SU-DHL-6 (cell line): Measurements from ENCODE around the gene LRRC14B.
"Not testable (repeated sequence)": the region's sequence is repeated elsewhere in the genome, so short reads cannot be mapped to it uniquely, and the experiment has no call there.

Source experiments
- H2AFZ ChIP-seq: fragments of 200-600 bp; sonication (generic); 2 replicates; pipeline ENCODE4 v1.6.1; 2014; ENCODE audit warnings: low read depth, mild to moderate bottlenecking, moderate library complexity, mixed read lengths, antibody characterized with exemption, low read length; ENCODE audit not compliant: severe bottlenecking
- H3F3A ChIP-seq: fragments of 200-600 bp; shearing (Covaris generic); 2 replicates; pipeline ENCODE4 v1.6.0; 2016; ENCODE audit warnings: antibody characterized with exemption, mild to moderate bottlenecking; ENCODE audit not compliant: insufficient read depth
- H3K27ac ChIP-seq: fragments of 200-600 bp; sonication (generic); 2 replicates; pipeline ENCODE4 v1.5.1; 2016; ENCODE audit warnings: low read depth, mild to moderate bottlenecking, low read length, moderate library complexity, mixed read lengths
- H3K27me3 ChIP-seq: fragments of 200-600 bp; sonication (generic), shearing (Covaris generic); 2 replicates; pipeline ENCODE4 v1.6.0; 2014; ENCODE audit warnings: mild to moderate bottlenecking, low read length
- H3K36me3 ChIP-seq: fragments of 200-600 bp; sonication (generic); 2 replicates; pipeline ENCODE4 v1.6.1; 2014; ENCODE audit warnings: mild to moderate bottlenecking, low read length, mixed read lengths
- H3K4me2 ChIP-seq: fragments of 300-600, 200-600 bp; shearing (Covaris generic), sonication (generic); 2 replicates; pipeline ENCODE4 v1.6.0; 2014; ENCODE audit warnings: low read length, low read depth, mild to moderate bottlenecking; ENCODE audit not compliant: poor library complexity, severe bottlenecking
- H3K4me3 ChIP-seq: fragments of 200-600 bp; sonication (generic); 2 replicates; pipeline ENCODE4 v1.5.1; 2014; ENCODE audit warnings: antibody characterized with exemption, low read length, mild to moderate bottlenecking, mixed read lengths; ENCODE audit not compliant: insufficient read depth, poor library complexity, severe bottlenecking
- H3K79me2 ChIP-seq: fragments of 200-600 bp; sonication (generic); 2 replicates; pipeline ENCODE4 v1.6.1; 2014; ENCODE audit warnings: mild to moderate bottlenecking, low read length, moderate library complexity; ENCODE audit not compliant: insufficient read depth
- H3K9ac ChIP-seq: fragments of 200-600 bp; sonication (generic); 2 replicates; pipeline ENCODE4 v1.7.0; 2014; ENCODE audit warnings: mild to moderate bottlenecking, low read length
- H3K9me2 ChIP-seq: fragments of 200-600 bp; sonication (generic); replicated peaks from 2 replicates; pipeline ENCODE4 v1.6.1; 2014; ENCODE audit warnings: low read length; ENCODE audit not compliant: insufficient read depth
- H3K9me3 ChIP-seq: fragments of 200-600 bp; sonication (generic); 2 replicates; pipeline ENCODE4 v1.6.1; 2014; ENCODE audit warnings: low read length, mixed read lengths; ENCODE audit not compliant: insufficient read depth
- H4K20me1 ChIP-seq: fragments of 200-600 bp; sonication (generic); 2 replicates; pipeline ENCODE4 v1.6.1; 2014; ENCODE audit warnings: low read depth, mild to moderate bottlenecking, antibody characterized with exemption, low read length, moderate library complexity, mixed read lengths
- CTCF ChIP-seq: fragments of 200-600 bp; sonication (generic); IDR thresholded peaks from one replicate; pipeline ENCODE4 v1.5.1; 2017; ENCODE audit warnings: antibody characterized with exemption, mild to moderate bottlenecking, low read length, moderate library complexity; ENCODE audit not compliant: insufficient read depth, poor library complexity, severe bottlenecking
- EZH2phosphoT487 ChIP-seq: fragments of 200-600 bp; sonication (generic), shearing (Covaris generic); conservative IDR thresholded peaks from 2 replicates; pipeline ENCODE4 v1.6.1; 2018; ENCODE audit warnings: mild to moderate bottlenecking, antibody characterized with exemption, low read length, moderate library complexity, mixed read lengths

The LRRC14B gene

GRCh38 chr5:217494-218456 is 26.5 kb downstream of the LRRC14B start, which contains the start of the genes CCDC127 and SDHA:
CCDC127 (minus strand) TSS chr5:218153; CDS start chr5:216849, 1,304 bp downstream.
SDHA (plus strand) TSS chr5:218320; CDS start chr5:218356, 36 bp downstream.
- not testable (repeated sequence) for H3K9me3 ChIP-seq, H3K27me3 ChIP-seq, H3K36me3 ChIP-seq, H3F3A ChIP-seq, H3K9me2 ChIP-seq
- H3K27ac ChIP-seq: peak within 1 kb of the TSS; percentile 69
- H3K4me2 ChIP-seq: peak within 1 kb of the TSS; percentile 72
- peak; percentile 50 for TF ChIP-seq CTCF
- H3K4me3 ChIP-seq: peak within 1 kb of the TSS; percentile 100
- peaks cover 16% of the 10 kb centered on the region; the same call in 1 of the 2 replicates for H4K20me1 ChIP-seq
- peak within 1 kb of the TSS; percentile 88 for H2AFZ ChIP-seq
- peak within 1 kb of the TSS; percentile 99 for H3K9ac ChIP-seq
- peaks cover 71% of the 10 kb centered on the region for H3K79me2 ChIP-seq

DNA sequence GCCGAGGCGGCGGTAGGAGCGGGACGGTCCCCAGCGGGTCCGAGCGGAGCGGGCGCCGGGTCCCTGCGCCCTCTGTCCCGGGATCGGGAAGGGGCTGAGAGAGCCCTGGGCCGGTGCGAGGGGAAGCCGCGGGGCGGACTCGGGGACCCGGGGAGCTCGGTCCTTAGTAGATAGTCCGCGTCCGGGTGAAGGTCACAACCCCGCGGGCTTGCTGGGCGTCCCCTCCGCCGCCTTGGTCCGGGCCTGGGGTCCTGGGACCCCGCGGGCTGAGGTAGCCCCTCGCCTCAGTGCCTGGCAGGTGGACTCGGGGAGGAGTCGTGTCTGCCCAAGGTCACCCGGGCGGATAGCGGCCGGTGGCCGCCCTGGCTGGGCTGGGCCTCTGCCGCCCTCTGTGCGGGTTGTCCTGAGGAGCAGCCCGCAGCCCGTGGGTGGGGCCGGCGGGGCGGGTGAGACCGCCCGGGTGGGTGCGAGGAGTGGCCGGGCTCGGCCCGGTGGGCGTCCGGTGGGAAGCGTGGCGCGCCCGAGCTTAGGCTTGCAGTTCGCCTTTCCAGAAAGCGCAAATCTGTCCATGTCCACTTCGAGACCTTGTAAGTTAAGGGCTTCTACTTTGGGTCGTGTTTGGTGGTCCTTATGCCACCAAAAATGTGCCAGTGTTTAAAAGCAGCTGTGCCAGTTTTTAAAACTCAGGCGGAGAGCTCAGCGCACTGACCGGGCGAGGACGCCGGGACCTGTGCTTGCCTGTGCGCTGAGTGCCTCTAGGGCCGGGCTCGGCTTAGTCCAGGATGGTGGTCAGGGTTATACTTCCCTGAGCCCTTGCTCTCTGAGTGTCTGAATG is 27.4 kb downstream of the LRRC14B start:
- H3K27ac ChIP-seq: peak overlapping the region; percentile 57
- H3F3A ChIP-seq: no peaks in the 10 kb centered on the region
- peaks cover 16% of the 10 kb centered on the region; the same call in 1 of the 2 replicates for H4K20me1 ChIP-seq
- peaks cover 77% of the 10 kb centered on the region for H3K79me2 ChIP-seq
- no peaks in the 10 kb centered on the region for H3K36me3 ChIP-seq
- H3K4me2 ChIP-seq: peak overlapping the region; percentile 72
- H2AFZ ChIP-seq: peak overlapping the region; percentile 56
- H3K9me2 ChIP-seq: no peaks in the 10 kb centered on the region
- H3K27me3 ChIP-seq: no peaks in the 10 kb centered on the region
- H3K4me3 ChIP-seq: peak overlapping the region; percentile 100
- H3K9me3 ChIP-seq: no peaks in the 10 kb centered on the region
- H3K9ac ChIP-seq: peak overlapping the region; percentile 99
- TF ChIP-seq EZH2phosphoT487 (no peak), CTCF (no peak)

- H2AFZ ChIP-seq: no peak overlapping the region
- H3K27ac ChIP-seq: no peak overlapping the region
- no peaks in the 10 kb centered on the region for H3K36me3 ChIP-seq
- peaks cover 73% of the 10 kb centered on the region for H3K79me2 ChIP-seq
- H3K9me3 ChIP-seq: no peaks in the 10 kb centered on the region
- no peaks in the 10 kb centered on the region for H3F3A ChIP-seq
- peak overlapping the region; percentile 100 for H3K4me3 ChIP-seq
- H4K20me1 ChIP-seq: peaks cover 16% of the 10 kb centered on the region; the same call in 1 of the 2 replicates
- peak overlapping the region; percentile 99 for H3K9ac ChIP-seq
- no peak for TF ChIP-seq EZH2phosphoT487
- no peak for TF ChIP-seq CTCF
- no peaks in the 10 kb centered on the region for H3K27me3 ChIP-seq
- H3K9me2 ChIP-seq: no peaks in the 10 kb centered on the region
- peak overlapping the region; percentile 72 for H3K4me2 ChIP-seq
Observed at GRCh38 chr5:219460-219863, 28.2 kb downstream of the LRRC14B start.
